Measurements from ENCODE around the gene C1orf21.

DNA sequence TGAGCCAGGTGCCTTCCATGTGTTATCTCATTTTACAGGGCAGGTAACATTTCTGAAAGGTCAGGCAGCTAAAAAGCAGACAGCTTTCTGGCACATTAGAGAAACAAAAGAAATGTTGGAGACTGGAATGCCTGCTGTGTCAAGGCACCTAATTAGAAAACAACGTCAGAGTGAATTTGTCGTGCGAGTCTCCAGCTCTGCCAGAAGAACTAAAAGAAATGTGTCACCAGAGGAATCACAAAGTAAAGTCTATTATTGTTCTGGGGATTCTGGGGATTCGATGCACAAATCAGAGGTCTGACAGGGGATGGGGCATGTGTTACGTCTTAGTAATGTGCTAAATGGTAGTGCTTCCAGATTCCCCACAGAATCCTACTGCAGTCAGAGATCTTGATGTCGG lies 278.5 kb downstream of the C1orf21 start:
- TF ChIP-seq, protein P1, sequence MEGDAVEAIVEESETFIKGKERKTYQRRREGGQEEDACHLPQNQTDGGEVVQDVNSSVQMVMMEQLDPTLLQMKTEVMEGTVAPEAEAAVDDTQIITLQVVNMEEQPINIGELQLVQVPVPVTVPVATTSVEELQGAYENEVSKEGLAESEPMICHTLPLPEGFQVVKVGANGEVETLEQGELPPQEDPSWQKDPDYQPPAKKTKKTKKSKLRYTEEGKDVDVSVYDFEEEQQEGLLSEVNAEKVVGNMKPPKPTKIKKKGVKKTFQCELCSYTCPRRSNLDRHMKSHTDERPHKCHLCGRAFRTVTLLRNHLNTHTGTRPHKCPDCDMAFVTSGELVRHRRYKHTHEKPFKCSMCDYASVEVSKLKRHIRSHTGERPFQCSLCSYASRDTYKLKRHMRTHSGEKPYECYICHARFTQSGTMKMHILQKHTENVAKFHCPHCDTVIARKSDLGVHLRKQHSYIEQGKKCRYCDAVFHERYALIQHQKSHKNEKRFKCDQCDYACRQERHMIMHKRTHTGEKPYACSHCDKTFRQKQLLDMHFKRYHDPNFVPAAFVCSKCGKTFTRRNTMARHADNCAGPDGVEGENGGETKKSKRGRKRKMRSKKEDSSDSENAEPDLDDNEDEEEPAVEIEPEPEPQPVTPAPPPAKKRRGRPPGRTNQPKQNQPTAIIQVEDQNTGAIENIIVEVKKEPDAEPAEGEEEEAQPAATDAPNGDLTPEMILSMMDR (IDR thresholded peaks at IDR 0.05), result no peak
- TF ChIP-seq EZH2 (IDR thresholded peaks at IDR 0.05; ENCODE audit: borderline replicate concordance, insufficient read depth, low read depth, low read length, poor library complexity, severe bottlenecking), result no peak
